ENCODE measurements around the gene SLC43A2.

GRCh38 chr17:1621273-1621954 lies 7.2 kb downstream of the SLC43A2 start:
- TF ChIP-seq YY1 (tag by site-specific recombination; IDR thresholded peaks at IDR 0.05): no peak
- TF ChIP-seq CTCF (tag by site-specific recombination; IDR thresholded peaks at IDR 0.05): no peak
- TF ChIP-seq TCF7L2 (IDR thresholded peaks at IDR 0.05; ENCODE audit: borderline replicate concordance, low read depth, low read length): no peak
- TF ChIP-seq GLIS1 (tag by site-specific recombination; IDR thresholded peaks at IDR 0.05): no peak
- TF ChIP-seq ZNF274 (IDR thresholded peaks at IDR 0.05; ENCODE audit: low read length): no peak
- TF ChIP-seq ZNF274 (tag by site-specific recombination; IDR thresholded peaks at IDR 0.05; ENCODE audit: borderline replicate concordance): no peak
- TF ChIP-seq ATF2 (tag by site-specific recombination; IDR thresholded peaks at IDR 0.05; ENCODE audit: low read depth): no peak
- TF ChIP-seq PATZ1 (tag by site-specific recombination; IDR thresholded peaks at IDR 0.05): no peak
